ENCODE data around the gene DST.

Gene DST

GRCh38 chr6:56437171-56437900 lies 205.4 kb downstream of the DST start:
- DNase-seq (ENCODE audit: low read depth): peak; percentile 67
- no peak overlapping the region for H3K4me3 ChIP-seq (ENCODE audit: low read depth, low read length)
- TF ChIP-seq CTCF (IDR thresholded peaks at IDR 0.05; ENCODE audit: low read depth, low read length, missing control alignments): no peak
- in situ Hi-C loops (cut with HindIII; ENCODE audit: low sequenced_read_pairs): no loop called here

DNA sequence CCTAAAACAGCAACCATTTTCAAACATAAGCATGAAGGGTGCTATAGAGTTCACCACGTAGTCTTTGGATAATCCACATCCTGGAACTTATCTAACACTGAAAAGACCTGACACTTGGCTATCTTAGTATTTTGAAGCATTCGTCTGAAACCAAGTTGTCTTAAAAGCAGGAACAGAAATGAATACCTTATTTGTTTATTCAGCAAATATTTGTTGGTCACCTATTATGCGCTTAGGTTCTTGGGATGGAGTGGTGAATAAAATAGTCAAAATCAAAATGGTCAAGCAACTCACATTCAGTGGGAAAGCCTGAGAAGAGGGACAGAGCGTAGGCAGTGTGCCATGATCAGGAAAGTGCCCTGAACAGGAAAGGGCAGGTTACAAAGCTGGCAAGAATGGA lies 206.9 kb downstream of the DST start:
- in situ Hi-C loops (cut with HindIII; ENCODE audit: low sequenced_read_pairs): no loop called here
- no peak for DNase-seq (ENCODE audit: low read depth)
- no peak overlapping the region for H3K4me3 ChIP-seq (ENCODE audit: low read depth, low read length)
- TF ChIP-seq CTCF (IDR thresholded peaks at IDR 0.05; ENCODE audit: low read depth, low read length, missing control alignments): no peak

DNA sequence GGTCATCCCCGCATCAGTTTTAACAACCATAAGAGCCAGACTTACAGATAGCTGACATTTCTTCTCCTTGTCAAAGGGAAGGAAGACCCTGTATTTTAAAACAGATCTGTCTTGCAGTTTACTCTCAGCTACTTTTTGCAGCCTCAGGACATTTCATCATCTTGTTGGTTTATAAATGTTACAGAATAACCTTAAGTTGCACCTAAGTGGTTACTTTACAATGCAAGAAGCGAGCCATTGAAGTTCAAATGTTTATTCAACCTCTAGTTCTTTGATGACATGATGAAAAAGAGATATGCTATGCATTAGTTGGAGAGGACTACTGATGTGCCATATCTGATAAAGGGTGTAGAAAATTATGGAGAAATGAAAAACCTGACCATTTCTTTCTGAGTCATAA lies 207.4 kb downstream of the DST start:
- TF ChIP-seq CTCF (IDR thresholded peaks at IDR 0.05; ENCODE audit: low read depth, low read length, missing control alignments): no peak
- in situ Hi-C loops (cut with HindIII; ENCODE audit: low sequenced_read_pairs): no loop called here
- H3K4me3 ChIP-seq (ENCODE audit: low read depth, low read length): no peak overlapping the region
- no peak for DNase-seq (ENCODE audit: low read depth)

- TF ChIP-seq CTCF (IDR thresholded peaks at IDR 0.05; ENCODE audit: low read depth, low read length, missing control alignments): no peak
- H3K4me3 ChIP-seq (ENCODE audit: low read depth, low read length): no peak overlapping the region
- DNase-seq (ENCODE audit: low read depth): no peak
- in situ Hi-C loops (cut with HindIII; ENCODE audit: low sequenced_read_pairs): no loop called here
Measured at GRCh38 chr6:56434606-56435005, 208.1 kb downstream of the DST start.

DNA sequence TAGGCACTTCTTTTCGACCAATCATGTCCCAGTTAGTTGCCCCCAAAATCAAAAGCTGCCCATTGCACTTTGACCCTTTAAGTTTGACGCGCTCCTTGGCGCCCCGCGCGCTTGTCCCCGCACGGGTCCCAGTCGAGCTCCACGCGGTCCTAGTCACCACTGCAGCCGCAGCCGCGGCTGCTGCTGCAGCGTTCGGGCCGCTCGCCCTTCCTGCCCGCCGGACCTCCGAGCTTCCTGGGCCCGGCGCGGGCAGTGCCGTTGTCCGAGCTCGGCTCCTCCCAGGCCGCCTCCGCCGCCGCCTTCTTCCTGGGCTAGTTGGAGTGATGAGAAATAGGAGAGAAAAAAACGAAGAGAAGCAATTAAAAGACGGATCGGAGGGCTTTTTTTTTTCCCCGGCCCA lies 209.6 kb downstream of the DST start:
- no peak for TF ChIP-seq CTCF (IDR thresholded peaks at IDR 0.05; ENCODE audit: low read depth, low read length, missing control alignments)
- in situ Hi-C loops (cut with HindIII; ENCODE audit: low sequenced_read_pairs): no loop called here
- no peak for DNase-seq (ENCODE audit: low read depth)

GRCh38 chr6:56432194-56432593 lies 210.5 kb downstream of the DST start:
- DNase-seq (ENCODE audit: low read depth): no peak
- H3K4me3 ChIP-seq (ENCODE audit: low read depth, low read length): no peak overlapping the region
- in situ Hi-C loops (cut with HindIII; ENCODE audit: low sequenced_read_pairs): no loop called here

More for the DNA sequence above, 209.6 kb downstream of the DST start:
- H3K4me3 ChIP-seq (ENCODE audit: low read depth, low read length): no peak overlapping the region

More at GRCh38 chr6:56432194-56432593, 210.5 kb downstream of the DST start:
- no peak for TF ChIP-seq CTCF (IDR thresholded peaks at IDR 0.05; ENCODE audit: low read depth, low read length, missing control alignments)

Measured in astrocyte of the cerebellum (primary cell).